GM19438 (cell line): ENCODE data around the gene LRP5.
"Not testable (repeated sequence)": the region's sequence is repeated elsewhere in the genome, so short reads cannot be mapped to it uniquely, and the experiment has no call there.

Experiments
- ATAC-seq: cut with Tn5 transposase; IDR thresholded peaks from one replicate; pipeline ENCODE4 v1.9.1; 2021; ENCODE audit warnings: low read depth; ENCODE audit not compliant: unreplicated experiment

LRP5 gene

DNA sequence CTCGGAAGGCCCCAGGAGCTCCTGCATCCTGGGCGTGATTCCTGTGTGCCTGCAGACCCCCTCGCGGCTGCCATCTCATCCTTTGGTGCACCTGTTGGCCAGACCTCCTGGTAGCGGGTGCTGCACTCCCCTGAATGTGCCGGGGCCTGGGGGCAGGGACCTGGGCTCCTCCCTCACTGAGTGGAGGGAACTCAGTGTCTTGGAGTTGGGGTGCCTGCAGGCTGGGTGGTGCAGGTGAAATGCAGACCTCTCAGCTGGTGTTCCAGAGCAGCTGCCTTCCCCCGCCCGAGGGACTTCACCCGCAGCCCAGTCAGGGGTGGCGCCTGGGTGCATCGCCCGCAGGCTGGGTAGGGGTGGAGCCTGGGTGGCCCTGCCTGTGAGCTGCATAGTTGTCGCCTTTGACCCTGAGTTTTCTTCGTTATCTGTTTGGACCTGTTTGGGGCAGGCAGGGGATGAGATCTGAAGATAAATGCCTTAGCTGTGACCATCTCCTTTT lies 31.4 kb downstream of the LRP5 start:
- ATAC-seq = no peak

GRCh38 chr11:68344821-68345220 lies 32.4 kb downstream of the LRP5 start:
- ATAC-seq = not testable (repeated sequence)

- ATAC-seq = no peak
Observed at GRCh38 chr11:68345776-68346461, 33.5 kb downstream of the LRP5 start.

DNA sequence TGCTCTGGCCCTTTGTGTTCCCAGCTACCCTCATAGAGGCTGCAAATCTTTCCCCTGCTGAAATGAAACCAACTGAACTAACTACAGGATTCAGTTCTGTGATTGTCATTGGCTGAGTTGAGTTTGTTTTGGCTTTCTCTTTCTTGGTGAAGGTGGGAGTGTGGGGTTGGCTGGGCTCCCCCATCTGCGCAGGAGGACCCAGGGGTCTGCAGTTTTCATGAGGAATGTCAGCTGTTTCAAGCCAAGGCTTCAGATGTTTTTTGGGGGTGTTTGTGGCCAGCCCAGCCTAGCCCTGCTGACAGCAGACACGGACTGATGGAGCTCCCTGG lies 34.0 kb downstream of the LRP5 start:
- ATAC-seq = no peak

GRCh38 chr11:68347345-68347744 lies 35.0 kb downstream of the LRP5 start:
- no peak for ATAC-seq

DNA sequence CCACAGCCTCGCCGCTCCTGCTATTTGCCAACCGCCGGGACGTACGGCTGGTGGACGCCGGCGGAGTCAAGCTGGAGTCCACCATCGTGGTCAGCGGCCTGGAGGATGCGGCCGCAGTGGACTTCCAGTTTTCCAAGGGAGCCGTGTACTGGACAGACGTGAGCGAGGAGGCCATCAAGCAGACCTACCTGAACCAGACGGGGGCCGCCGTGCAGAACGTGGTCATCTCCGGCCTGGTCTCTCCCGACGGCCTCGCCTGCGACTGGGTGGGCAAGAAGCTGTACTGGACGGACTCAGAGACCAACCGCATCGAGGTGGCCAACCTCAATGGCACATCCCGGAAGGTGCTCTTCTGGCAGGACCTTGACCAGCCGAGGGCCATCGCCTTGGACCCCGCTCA lies 35.5 kb downstream of the LRP5 start:
- ATAC-seq = no peak

- no peak for ATAC-seq
Observed at GRCh38 chr11:68349461-68350249, 37.3 kb downstream of the LRP5 start.

- no peak for ATAC-seq
Observed at GRCh38 chr11:68350759-68351449, 38.5 kb downstream of the LRP5 start.

DNA sequence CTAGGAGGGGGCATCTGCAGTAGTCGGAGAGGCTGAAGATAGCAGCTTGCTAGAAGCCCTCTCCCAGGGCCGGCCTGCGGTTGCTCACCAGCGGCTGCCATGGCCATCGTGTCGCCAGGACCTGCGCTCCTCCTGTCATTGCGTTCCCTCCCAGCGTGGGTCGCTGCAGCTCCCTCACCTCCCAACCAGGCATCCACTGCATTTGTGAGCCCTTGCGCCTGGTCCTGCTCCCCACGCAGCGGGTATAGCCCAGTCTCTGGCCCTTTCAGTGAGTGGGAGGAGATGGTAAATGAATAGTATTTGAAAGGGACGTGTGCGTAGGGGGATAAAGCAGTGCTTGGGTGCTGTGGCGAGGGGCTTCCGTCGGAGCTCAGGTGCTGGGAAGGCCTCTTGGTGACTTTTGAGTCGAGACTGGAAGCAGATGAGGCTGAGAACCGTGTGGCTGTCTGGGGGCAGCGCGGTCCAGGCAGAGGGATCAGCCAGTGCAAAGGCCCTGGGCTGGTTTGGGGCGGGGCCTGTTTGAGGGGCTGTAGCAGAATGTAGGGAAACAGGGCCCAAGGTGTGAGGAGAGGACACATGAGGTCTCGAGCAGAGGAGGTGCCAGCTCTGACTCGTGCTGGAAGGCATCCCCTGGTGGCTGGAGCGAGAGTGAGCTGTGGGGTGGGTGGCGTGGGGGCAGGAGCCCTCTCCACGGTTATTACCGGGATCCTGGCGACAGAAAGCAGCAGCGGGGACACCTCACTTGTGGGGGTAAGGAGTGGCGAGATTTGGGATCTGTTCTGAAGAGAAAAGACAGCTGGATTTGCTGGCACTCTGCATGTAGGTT lies 39.3 kb downstream of the LRP5 start:
- ATAC-seq = no peak

DNA sequence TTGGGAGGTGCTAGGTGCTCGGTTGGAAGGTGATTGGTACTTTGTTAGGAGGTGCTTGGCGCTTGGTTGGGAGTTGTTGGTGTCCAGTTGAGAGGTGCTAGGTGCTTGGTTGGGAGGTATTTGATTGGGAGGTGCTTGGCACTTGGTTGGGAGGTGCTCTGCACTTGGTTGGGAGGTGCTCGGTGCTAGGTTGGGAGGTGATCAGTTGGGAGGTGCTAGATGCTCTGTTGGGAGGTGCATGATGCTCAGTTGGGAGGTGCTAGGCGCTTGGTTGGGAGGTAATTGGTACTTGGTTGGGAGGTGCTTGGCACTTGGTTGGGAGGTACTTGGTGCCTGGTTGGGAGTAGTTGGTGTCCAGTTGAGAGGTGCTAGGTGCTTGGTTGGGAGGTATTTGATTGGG lies 40.2 kb downstream of the LRP5 start:
- no peak for ATAC-seq

DNA sequence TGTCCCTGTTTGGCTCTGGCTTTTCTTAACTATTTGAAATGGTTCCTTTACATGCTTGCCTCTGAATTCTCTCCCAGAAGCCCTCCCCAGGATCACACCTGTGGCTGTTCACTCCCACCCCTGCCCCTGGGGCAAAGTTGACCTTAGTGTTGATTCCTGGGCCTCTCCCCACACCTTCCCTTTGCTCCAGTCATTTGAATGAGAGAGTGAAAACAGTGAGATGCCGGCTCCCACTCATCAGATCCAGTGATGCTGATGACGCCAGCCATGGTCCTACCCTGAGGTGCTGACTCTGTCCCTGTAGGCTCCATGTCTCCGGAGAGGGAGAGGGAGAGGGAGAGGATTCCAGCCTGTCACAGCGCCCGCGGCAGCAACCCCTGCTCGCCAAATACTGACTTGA lies 40.7 kb downstream of the LRP5 start:
- no peak for ATAC-seq

DNA sequence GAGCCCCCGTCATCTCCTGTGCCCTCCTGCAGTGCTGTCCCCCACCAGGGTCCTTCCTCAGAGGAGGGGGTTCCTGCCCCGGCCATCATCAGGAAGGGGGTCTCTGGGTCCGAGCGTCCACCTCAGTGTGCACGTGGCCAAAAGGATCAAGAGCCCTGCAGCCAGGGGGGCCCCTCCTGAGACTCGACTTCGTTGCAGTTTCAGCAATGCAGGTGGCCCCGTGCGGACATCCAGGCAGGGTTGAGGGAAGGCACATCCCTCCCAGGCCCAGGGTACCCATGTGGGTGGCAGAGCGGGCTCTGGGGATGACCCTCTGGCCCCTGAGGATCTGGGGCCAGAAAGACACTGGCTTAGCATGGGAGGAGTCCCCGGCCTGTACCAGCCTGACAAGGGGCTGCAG lies 41.3 kb downstream of the LRP5 start:
- ATAC-seq = no peak

GRCh38 chr11:68354148-68354872 lies 41.9 kb downstream of the LRP5 start:
- ATAC-seq = no peak

DNA sequence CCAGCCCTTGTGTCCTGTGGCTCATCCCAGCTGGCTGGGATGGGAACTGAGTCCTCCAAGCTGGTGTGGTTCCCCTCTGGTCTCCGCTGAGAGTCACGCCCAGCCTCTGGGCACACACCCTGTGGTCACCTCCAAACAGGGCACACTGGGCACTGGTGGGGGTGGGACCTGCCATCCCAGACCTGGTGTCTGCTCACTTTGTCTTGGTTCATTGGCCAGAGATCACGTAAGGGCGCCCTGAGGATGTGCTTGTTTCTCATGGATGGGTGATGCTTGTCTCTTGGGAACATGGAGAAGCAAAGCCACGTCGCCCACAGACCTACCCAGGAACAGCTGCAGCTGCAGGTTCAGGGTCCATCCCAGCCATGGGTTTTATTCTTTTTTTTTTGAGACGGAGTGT lies 43.1 kb downstream of the LRP5 start:
- no peak for ATAC-seq

GRCh38 chr11:68357568-68357967 lies 45.2 kb downstream of the LRP5 start:
- ATAC-seq = no peak

- ATAC-seq = no peak
Observed at GRCh38 chr11:68358416-68358815, 46.0 kb downstream of the LRP5 start.

DNA sequence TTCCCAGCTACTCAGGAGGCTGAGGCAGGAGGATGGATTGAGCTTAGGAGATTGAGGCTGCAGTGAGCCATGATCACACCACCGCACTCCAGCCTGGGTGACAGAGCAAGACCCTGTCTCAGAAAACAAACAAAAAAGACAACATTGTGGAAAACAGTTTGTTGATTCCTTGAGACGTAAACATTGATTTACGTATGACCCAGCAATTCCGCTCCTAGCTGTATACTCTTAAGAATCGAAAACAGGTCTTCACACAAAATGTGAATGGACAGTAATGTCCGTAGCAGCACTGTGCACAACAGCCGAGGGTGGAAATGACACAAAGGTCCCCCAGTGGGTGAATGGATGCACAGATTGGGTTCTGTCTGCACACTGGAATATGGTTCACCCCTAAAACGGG lies 49.3 kb downstream of the LRP5 start:
- ATAC-seq = no peak

DNA sequence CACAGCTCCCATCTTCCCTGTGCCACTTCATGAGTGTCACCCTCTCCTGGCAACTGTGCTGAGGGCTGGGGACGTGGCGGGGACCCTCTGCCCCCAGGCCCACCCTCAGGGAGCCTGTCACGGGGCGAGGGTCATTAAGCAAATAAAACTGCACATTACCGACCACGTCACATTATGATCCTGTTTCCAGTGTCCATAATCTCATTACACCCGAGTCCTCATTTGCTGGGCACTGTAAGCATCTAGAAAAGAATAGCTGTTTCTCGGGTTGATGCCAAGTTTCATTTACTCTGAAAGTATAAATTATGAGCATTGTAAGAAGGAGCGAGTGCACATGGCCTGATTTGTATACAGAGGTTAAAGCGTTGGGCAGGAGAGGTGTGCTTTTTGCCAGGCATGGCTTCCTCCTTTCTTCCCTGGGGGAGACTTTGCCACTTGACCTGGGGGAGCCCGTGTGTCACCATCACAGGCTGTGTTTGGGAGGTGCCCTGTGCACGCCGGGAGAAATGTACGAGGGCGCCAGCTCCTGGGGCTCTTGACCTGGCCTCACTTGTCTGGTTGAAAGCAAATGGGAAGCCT lies 50.5 kb downstream of the LRP5 start:
- ATAC-seq = no peak

- no peak for ATAC-seq
Observed at GRCh38 chr11:68363776-68364175, 51.4 kb downstream of the LRP5 start.

- no peak for ATAC-seq
Observed at GRCh38 chr11:68364581-68364980, 52.2 kb downstream of the LRP5 start.
